HG02840 (cell line): Measurements from ENCODE around the gene TMC3.

ENCODE experiments used
- ATAC-seq: cut with Tn5 transposase; IDR thresholded peaks from one replicate; pipeline ENCODE4 v1.9.1; 2021; ENCODE audit warnings: mild to moderate bottlenecking, moderate library complexity, moderate number of reproducible peaks; ENCODE audit not compliant: unreplicated experiment, low FRiP score

TMC3 gene

DNA sequence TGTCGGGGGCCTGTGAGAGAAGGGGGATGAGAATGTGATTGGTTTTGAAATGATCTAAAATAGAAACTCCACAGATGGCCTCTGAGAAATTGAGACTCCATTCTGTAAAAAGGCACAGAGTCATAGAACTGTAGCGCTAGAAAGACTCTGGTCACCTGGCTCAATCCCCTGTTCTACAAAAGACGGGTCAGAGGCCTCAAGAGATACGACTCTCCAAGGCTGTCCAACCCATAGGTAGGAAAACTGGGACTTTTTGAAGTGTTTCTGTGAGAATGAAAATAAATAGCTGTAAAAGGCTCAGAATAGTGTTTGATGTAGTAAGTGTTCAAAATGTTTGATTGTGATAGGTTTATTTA is 11.7 kb upstream of the TMC3 start:
- no peak for ATAC-seq

DNA sequence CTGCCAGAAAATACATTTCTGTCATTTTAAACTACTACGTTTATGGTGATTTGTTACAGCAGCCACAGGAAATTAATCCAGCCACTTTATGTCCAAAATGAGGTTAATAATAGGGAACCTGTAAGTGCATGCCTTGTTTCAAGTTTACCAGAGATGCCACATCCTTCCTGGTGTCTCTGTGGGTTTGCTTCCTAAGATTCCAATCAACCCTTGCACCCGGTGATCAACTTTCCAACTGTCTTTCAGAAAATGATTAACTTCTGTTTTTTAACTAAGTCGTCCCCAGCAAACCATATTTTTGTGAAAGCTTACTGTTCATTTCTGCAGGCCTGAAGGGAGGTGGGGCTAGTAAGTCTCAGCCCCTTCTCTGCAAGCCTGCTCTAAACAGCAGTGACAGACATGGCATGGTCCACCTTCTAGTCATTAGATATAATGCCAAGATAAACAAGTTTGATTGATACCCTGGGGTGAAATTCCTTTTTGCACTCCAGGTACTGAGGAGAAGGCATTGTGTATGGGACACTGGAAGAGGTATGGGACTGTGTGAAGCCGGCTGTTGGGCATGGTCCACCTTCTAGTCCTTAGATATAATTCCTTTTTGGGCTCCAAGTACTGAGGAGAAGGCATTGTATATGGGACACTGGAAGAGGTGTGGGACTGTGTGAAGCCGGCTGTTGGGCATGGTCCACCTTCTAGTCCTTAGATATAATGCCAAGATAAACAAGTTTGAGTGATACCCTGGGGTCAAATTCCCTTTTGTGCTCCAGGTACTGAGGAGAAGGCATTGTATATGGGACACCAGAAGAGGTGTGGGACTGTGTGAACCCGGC is 11.1 kb upstream of the TMC3 start:
- ATAC-seq = no peak

DNA sequence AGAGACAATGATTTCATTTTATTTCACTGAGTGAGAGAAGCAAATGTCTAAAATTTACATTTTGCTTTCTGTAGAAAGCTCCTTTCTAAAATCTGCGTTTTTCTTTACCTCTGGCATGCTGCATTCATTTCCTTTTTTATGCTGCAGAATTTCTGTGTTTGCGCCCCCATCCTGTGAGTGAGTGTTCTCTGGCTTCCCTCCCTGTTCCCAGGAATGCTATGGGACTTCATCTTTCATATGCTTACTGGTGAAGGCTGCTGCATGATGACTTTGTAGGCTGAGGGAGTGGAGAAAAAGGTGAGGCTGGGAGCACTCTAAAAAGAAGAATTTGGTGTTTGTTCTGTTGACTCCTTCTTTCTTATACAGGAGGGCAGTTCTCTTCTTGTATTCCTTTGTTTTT is 7.7 kb upstream of the TMC3 start:
- no peak for ATAC-seq

DNA sequence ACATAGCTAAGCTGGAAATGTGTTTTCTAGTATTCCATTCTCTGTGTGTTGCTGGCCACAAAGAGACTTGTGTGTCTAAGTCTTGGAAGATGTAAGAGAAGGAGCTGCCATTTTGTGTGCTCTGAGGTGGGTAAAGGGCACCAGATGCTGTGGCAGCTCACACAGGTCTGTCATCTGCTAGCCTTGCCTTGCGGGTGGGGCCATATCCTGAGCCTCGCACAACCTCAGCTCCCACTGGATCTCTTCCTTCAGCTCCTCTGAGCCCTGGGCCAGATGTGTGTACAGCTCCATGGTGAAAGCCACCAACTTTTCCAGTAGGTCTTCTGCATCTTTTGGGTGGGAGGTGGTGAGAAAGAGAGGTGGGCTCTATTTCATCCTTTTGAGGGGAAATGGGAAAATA is 6.7 kb upstream of the TMC3 start:
- no peak for ATAC-seq

- no peak for ATAC-seq
These were observed 6.2 kb upstream of the TMC3 start for GRCh38 chr15:81380203-81380602.

DNA sequence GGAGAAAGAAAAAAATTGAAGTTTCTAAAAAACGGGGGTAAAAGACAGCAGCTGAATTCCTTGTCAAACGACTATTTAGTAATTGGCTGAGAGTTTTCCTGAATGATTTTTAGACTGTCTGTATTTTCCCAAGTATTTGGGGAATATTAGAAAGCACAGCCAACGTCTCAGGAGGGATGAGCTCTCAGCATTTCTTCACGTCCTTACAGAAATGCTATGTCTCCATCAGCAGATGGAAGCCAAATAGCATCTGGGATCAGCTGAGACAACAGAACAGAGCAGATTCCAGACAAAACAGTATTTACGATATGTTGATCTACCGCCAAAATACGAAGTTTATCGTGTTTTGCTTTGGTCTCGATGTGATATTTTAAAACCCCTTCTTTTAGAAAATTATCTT is 5.3 kb upstream of the TMC3 start:
- ATAC-seq = no peak

DNA sequence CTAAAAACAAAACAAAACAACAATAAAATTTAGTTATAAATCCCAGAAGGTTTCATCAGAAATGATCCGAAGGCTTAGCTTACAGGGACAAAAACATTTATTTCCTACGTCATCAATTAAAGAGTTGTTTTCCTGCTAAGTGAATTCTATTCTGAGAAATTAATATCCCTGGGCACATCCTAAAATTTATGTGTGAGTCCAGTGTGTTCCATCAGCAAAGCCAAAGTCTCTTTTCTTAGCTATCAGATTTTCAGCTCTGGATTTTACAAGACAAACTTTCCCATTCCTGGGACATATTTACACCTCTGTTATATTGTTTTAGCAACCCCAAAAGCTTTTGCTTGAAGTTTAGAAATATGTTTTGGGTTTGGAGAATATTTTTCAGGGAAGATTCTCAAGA is 4.4 kb upstream of the TMC3 start:
- ATAC-seq = no peak

DNA sequence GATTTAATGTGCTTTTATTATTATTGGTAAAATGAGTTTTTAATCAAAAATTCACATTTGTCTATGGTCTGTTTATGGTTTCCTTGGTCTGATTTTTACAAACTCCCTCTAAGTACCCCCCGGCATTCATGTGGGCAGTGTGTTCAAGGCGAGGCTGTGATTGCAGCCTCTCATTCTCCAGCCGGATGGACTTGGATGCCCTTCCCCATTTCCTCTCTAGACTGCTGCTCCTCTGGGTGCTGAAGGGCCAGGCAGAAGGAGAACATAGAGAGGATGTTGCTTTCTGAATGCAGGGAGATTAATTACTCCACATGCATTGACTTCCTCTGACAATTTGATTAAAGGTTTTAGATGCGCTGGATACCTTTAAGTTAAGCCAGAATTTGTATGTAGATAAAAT is 3.9 kb upstream of the TMC3 start:
- no peak for ATAC-seq

GRCh38 chr15:81376231-81376630 is 2.2 kb upstream of the TMC3 start:
- ATAC-seq = no peak

GRCh38 chr15:81375461-81375860 is 1.4 kb upstream of the TMC3 start:
- no peak for ATAC-seq

DNA sequence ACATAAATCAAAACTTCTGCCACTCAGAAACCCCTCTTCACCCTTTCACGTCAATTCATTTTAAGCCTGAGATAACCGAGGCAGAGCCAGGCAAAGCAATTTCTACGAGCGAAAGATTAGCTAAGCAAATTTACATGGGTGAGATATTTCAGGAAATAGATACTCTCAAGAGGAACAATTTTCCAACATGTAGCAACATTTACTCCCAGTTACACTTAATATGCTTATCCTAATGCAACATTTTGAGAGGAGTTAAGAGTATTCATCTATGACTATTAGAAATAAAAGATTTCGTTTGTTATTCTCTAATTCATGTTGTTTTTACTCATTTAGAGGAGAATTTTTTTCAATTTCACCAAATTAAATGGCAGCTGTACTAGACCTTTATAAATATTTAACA is 837 bp downstream of the TMC3 start:
- ATAC-seq = no peak

DNA sequence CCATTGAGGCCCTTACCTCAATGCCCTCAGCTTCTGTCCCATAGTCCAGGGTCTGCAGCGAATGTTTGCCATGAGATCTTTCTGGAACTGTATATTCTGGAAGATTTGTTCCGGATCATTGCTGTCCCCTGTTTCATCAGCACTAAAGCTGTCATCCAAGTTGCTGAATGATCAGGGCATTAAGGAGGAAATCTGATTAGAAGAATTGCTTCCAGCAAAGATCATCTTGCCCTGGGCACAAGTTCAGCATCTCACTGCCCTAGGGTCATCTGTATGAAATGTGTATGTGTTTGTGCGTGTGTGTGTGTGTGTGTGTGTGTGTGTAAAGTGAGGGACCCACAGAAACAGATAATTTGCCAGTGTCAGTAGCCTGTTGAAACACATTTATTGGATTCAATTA is 1.4 kb downstream of the TMC3 start:
- no peak for ATAC-seq

- no peak for ATAC-seq
These were observed 10.1 kb downstream of the TMC3 start for GRCh38 chr15:81363718-81364500.

- no peak for ATAC-seq
These were observed 10.7 kb downstream of the TMC3 start for GRCh38 chr15:81363276-81363675.

GRCh38 chr15:81362790-81363189 is 11.2 kb downstream of the TMC3 start:
- no peak for ATAC-seq

- ATAC-seq = no peak
These were observed 12.1 kb downstream of the TMC3 start for GRCh38 chr15:81361891-81362290.

- ATAC-seq = no peak
These were observed 13.5 kb downstream of the TMC3 start for GRCh38 chr15:81360491-81360890.

DNA sequence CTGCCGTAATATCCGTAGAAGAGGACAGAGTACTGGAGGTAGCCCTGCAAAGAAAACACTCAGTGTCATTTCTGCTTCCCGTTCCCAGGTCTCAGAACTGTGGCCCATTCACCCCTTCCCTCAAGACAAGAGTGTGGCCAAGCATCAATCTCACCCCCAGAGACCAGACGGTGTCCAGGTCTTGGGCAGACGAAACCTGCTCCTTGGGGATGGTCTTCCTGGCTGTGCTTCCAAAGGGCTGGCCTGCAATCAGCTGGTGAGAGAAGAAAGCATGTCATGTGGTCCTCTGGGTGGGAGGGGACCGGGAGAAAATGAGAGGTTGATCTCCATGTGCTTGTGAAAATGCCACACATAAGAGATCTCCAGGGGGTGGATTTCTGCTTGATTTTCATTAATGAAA is 15.8 kb downstream of the TMC3 start:
- no peak for ATAC-seq

GRCh38 chr15:81357180-81357686 is 16.8 kb downstream of the TMC3 start:
- ATAC-seq = no peak

GRCh38 chr15:81356252-81356651 is 17.8 kb downstream of the TMC3 start:
- no peak for ATAC-seq

- ATAC-seq = no peak
These were observed 22.4 kb downstream of the TMC3 start for GRCh38 chr15:81351651-81352050.

DNA sequence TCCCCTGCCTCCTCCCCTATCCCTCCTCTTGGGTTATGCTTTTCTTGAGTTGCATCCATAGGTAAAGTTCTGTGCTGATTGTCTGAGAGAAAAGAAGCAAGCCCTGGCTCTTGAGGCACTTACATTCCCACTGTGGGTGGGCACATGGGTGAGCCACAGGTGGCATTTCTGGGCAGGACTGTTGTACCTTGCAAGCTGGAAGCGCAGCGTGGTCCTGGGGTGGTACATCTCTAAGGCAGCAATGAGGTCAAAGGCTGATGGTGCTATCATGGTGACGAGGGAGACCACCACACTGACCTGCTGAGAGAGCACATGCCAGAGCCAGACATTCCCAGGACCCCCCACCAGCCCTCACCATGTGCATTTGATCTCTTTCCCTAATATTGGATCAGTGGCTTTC is 24.7 kb downstream of the TMC3 start:
- no peak for ATAC-seq
